Choroid plexus epithelial cell (primary cell): ENCODE data around the gene SOS1.
A peak's percentile ranks its signal among the peaks of the same experiment; 100 is the strongest.

ENCODE experiments used
- DNase-seq: peaks from one replicate; pipeline ENCODE4 v3.0.0-alpha.2; 2010; ENCODE audit warnings: low read depth
- H3K4me3 ChIP-seq: 2 replicates; pipeline ENCODE4 v1.5.1; 2011; ENCODE audit warnings: low read depth, mild to moderate bottlenecking, control low read depth, low read length, moderate library complexity
- CTCF ChIP-seq: conservative IDR thresholded peaks from 2 replicates; pipeline ENCODE4 v1.5.1; 2011; ENCODE audit warnings: low read depth, mild to moderate bottlenecking, control low read depth, inconsistent platforms, low read length, moderate library complexity

Gene SOS1

GRCh38 chr2:39123436-39123999 lies 2.7 kb upstream of the SOS1 start:
- TF ChIP-seq CTCF = no peak
- peak overlapping the region; percentile 78 for H3K4me3 ChIP-seq
- no peak for DNase-seq

DNA sequence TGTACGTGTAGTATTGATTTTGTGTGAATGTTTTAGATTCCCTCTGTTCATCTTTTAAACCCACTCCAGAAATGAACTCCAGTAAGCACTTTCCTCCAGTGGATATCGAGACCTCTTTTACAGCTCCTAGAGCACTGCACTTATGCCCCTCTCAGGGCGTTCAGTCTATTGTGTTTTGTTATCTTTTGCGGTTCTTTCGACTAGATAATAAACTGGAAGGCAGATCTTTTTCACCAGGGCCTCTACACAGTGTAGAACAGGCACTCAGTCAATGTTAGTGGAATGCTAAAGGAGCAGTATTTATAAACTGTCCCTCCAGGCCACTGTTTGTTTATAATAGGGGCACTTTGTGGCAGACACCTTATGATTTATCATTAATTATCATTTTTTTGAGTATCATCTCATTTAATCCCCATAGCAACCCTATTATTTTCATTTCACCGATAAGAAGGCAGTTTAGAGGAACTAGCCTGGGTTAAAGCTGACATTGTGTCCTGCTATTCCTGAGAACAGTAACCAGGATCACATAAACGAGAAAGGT lies 742 bp upstream of the SOS1 start:
- DNase-seq = no peak
- no peak for TF ChIP-seq CTCF
- H3K4me3 ChIP-seq = peak overlapping the region; percentile 81

- H3K4me3 ChIP-seq = peak overlapping the region; percentile 81
- DNase-seq = no peak
Measured at GRCh38 chr2:39120521-39120770, 405 bp downstream of the SOS1 start.

DNA sequence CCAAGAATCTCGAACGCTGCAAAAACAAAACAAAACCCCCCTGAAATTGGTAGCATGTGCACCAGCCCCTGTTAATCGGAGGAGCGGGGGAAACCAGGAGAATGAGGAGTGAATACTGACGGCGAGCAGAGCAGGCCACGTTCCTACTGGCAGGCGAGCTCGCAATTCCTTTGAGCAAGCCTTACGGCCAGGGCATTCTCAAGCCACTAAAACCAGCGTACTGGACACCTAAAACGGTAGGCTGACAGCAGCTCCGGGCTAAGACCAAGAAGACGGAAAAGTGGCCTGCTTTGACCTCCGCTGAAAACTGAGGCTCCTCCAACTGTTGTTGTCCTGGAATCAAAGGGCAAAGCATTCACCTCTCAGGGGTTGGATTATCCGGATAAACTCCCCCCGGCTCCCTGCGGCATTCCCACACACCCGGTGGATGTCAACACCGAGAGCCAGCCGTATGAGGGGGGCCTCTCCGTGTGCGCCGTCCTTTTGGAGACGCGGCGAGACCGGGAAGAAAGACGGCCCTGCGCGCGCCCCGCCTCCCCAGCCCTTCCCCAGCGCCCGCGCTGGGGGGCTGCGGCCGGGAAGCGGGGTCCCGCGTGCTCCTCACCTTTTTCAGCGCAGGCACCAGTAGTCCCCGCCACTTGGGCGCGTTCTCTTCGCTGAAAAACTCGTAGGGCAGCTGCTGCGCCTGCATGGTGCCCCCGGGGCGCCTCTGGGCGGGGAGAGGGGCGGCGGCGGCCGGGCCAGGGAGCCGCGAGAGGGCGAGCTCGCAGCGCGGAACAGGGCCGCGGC lies 925 bp downstream of the SOS1 start:
- peak overlapping the region; percentile 81 for H3K4me3 ChIP-seq
- DNase-seq = peak; percentile 64
- TF ChIP-seq CTCF = no peak

More at GRCh38 chr2:39120521-39120770, 405 bp downstream of the SOS1 start:
- no peak for TF ChIP-seq CTCF

DNA sequence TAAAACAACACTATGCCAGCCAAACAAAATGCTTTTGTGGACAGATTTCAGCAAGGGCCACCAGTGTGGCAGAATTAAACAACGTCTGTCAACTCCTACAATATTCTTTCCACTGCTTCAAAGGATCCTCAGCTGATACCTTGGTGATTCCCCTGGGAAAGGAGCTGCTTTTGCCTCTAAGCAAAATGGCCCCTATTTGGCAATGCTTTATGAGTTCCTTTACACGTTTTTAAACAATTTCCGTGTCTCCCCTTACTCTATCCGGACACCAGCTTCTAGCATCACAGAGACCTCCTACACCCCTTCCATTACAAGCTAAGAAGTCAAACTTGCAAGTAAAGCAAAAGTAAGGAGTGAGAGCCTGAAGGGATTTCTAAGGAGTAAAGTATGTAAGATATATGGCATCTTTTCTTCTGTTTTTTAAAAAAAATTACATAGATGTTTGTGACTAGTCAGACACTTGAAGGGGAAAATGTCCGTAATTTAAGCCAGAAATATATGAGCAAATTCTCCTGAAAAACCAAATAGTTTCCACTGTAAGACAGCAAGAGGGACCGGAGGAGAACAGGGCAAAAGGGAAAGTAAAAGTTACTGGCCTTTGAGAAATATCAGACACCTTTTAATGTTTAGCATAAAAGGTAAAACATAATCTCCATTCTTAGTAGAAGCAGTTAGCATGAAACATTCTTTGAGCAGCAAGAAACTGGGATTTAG lies 1.9 kb downstream of the SOS1 start:
- H3K4me3 ChIP-seq = peak overlapping the region; percentile 81
- peak; percentile 42 for DNase-seq
- no peak for TF ChIP-seq CTCF

GRCh38 chr2:39115556-39115955 lies 5.3 kb downstream of the SOS1 start:
- no peak for DNase-seq
- no peak for TF ChIP-seq CTCF
- no peak overlapping the region for H3K4me3 ChIP-seq
